Measurements from ENCODE around the gene IFI44L. TPM values are rescaled to one million over a fixed set of nuclear protein-coding genes. Genes with fewer than 3 reads are reported as not detected.

The IFI44L gene
- total RNA-seq, 1 experiment from 2014 or later, result 11.9 TPM

DNA sequence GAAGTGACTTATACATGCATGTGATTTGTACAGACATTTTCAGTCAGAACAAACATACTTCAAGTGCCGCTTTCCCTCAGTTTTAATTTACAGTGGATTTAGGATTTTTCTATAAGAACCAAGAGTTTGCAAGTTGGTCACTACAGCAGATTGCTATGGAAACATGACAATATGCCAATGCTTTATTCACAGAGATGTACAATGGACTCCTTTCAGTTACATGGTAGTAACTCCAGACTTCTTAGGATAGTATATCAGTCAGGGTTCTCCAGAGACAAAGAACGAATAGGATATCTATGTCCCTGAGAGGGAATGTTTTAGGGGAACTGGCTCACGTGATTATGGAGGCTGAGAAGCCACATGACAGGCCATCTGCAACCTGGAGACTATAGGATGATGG lies 56.7 kb downstream of the IFI44L start:
- H3K9me3 Mint-ChIP-seq (ENCODE audit: unreplicated experiment), result no peaks in the 10 kb centered on the region
- H3K27ac Mint-ChIP-seq (ENCODE audit: low read depth, unreplicated experiment), result peak overlapping the region; percentile 49
- no peaks in the 10 kb centered on the region for H3K4me1 Mint-ChIP-seq (ENCODE audit: insufficient read depth, unreplicated experiment)
- no peak overlapping the region for H3K4me3 Mint-ChIP-seq (ENCODE audit: unreplicated experiment)
- TF ChIP-seq, protein P1, sequence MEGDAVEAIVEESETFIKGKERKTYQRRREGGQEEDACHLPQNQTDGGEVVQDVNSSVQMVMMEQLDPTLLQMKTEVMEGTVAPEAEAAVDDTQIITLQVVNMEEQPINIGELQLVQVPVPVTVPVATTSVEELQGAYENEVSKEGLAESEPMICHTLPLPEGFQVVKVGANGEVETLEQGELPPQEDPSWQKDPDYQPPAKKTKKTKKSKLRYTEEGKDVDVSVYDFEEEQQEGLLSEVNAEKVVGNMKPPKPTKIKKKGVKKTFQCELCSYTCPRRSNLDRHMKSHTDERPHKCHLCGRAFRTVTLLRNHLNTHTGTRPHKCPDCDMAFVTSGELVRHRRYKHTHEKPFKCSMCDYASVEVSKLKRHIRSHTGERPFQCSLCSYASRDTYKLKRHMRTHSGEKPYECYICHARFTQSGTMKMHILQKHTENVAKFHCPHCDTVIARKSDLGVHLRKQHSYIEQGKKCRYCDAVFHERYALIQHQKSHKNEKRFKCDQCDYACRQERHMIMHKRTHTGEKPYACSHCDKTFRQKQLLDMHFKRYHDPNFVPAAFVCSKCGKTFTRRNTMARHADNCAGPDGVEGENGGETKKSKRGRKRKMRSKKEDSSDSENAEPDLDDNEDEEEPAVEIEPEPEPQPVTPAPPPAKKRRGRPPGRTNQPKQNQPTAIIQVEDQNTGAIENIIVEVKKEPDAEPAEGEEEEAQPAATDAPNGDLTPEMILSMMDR (IDR thresholded peaks at IDR 0.05; ENCODE audit: unreplicated experiment), result no peak
- H3K27me3 Mint-ChIP-seq (ENCODE audit: insufficient read depth, unreplicated experiment), result no peaks in the 10 kb centered on the region
- intact Hi-C loops (cut with micrococcal nuclease), result loop anchor here (1.0 kb wide), 3 partner anchors 60 to 547 kb away; no protein-coding TSS in a partner anchor
- DNase-seq (ENCODE audit: unreplicated experiment), result no peak
- POLR2A ChIA-PET, result no interaction called here
- H3K36me3 Mint-ChIP-seq (ENCODE audit: insufficient read depth, unreplicated experiment), result no peaks in the 10 kb centered on the region
- no TSS peak for BruUV-seq (replicated peaks)
- CTCF ChIA-PET, result interaction anchor here (0.7 to 3.5 kb wide), 7 partner anchors 11 to 545 kb away, joined by 3 to 29 read pairs (median 5); partner anchors contain the start of gene IFI44L

- Mint-ChIP-seq H3K36me3 (ENCODE audit: insufficient read depth, unreplicated experiment) (no peaks in the 10 kb centered on the region), H3K27ac (ENCODE audit: low read depth, unreplicated experiment) (no peak overlapping the region), H3K4me1 (ENCODE audit: insufficient read depth, unreplicated experiment) (no peaks in the 10 kb centered on the region), H3K9me3 (ENCODE audit: unreplicated experiment) (no peaks in the 10 kb centered on the region), H3K27me3 (ENCODE audit: insufficient read depth, unreplicated experiment) (no peaks in the 10 kb centered on the region), H3K4me3 (ENCODE audit: unreplicated experiment) (no peak overlapping the region)
- intact Hi-C loops (cut with micrococcal nuclease), result no loop called here
- POLR2A ChIA-PET, result no interaction called here
- TF ChIP-seq, protein P1 (IDR thresholded peaks at IDR 0.05; ENCODE audit: unreplicated experiment), result no peak
- BruUV-seq (replicated peaks), result no TSS peak
- no peak for DNase-seq (ENCODE audit: unreplicated experiment)
- CTCF ChIA-PET, result interaction anchor here (0.5 to 3.5 kb wide), 12 partner anchors 12 to 599 kb away, joined by 3 to 29 read pairs (median 4); partner anchors contain the start of genes IFI44 and IFI44L
Measured at GRCh38 chr1:78677788-78678187, 57.5 kb downstream of the IFI44L start.

DNA sequence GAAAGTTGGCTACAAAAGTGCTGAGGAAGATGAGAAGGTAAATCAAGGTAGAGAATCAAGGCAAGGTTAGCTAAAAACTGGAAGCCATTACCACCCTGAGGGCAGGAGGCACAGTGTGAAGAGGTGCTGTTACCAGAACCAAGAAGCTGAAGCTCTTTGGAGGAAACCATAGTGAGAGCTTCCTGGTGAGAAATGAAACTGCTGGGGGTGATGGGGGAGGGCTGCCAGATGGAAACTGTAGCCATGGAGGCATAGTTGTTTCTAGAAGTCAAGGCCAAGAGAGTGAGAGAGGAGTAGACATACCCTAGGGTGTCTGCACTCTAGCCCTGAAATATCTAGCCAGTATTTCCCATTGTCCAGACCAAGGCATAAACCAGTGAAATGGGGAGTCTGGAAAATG lies 58.1 kb downstream of the IFI44L start:
- Mint-ChIP-seq H3K4me3 (ENCODE audit: unreplicated experiment) (no peak overlapping the region), H3K4me1 (ENCODE audit: insufficient read depth, unreplicated experiment) (no peaks in the 10 kb centered on the region), H3K27ac (ENCODE audit: low read depth, unreplicated experiment) (no peak overlapping the region), H3K27me3 (ENCODE audit: insufficient read depth, unreplicated experiment) (no peaks in the 10 kb centered on the region), H3K9me3 (ENCODE audit: unreplicated experiment) (no peaks in the 10 kb centered on the region), H3K36me3 (ENCODE audit: insufficient read depth, unreplicated experiment) (no peaks in the 10 kb centered on the region)
- TF ChIP-seq, protein P1 (IDR thresholded peaks at IDR 0.05; ENCODE audit: unreplicated experiment), result no peak
- no TSS peak for BruUV-seq (replicated peaks)
- intact Hi-C loops (cut with micrococcal nuclease), result no loop called here
- DNase-seq (ENCODE audit: unreplicated experiment), result no peak
- ChIA-PET POLR2A (no interaction called here), CTCF (interaction anchor here (0.5 to 3.5 kb wide), 11 partner anchors 12 to 599 kb away, joined by 3 to 29 read pairs (median 4); partner anchors contain the start of genes IFI44 and IFI44L)

- intact Hi-C loops (cut with micrococcal nuclease), result no loop called here
- POLR2A ChIA-PET, result interaction anchor here (0.7 to 0.9 kb wide), 2 partner anchors 58 to 1354 kb away, joined by 3 read pairs; no protein-coding TSS in a partner anchor
- TF ChIP-seq, protein P1 (IDR thresholded peaks at IDR 0.05; ENCODE audit: unreplicated experiment), result no peak
Measured at GRCh38 chr1:78681265-78681664, 61.0 kb downstream of the IFI44L start.

More at GRCh38 chr1:78681265-78681664, 61.0 kb downstream of the IFI44L start:
- CTCF ChIA-PET, result interaction anchor here (0.5 to 1.8 kb wide), 3 partner anchors 64 to 847 kb away, joined by 3 to 14 read pairs (median 3); no protein-coding TSS in a partner anchor
- no peaks in the 10 kb centered on the region for H3K36me3 Mint-ChIP-seq (ENCODE audit: insufficient read depth, unreplicated experiment)
- no TSS peak for BruUV-seq (replicated peaks)
- no peak overlapping the region for H3K4me3 Mint-ChIP-seq (ENCODE audit: unreplicated experiment)
- no peaks in the 10 kb centered on the region for H3K9me3 Mint-ChIP-seq (ENCODE audit: unreplicated experiment)
- no peaks in the 10 kb centered on the region for H3K4me1 Mint-ChIP-seq (ENCODE audit: insufficient read depth, unreplicated experiment)
- no peak for DNase-seq (ENCODE audit: unreplicated experiment)
- H3K27ac Mint-ChIP-seq (ENCODE audit: low read depth, unreplicated experiment), result no peak overlapping the region
- no peaks in the 10 kb centered on the region for H3K27me3 Mint-ChIP-seq (ENCODE audit: insufficient read depth, unreplicated experiment)

Data from MCF 10A (cell line).